ENCODE measurements around the gene OSBPL10. TPM values are rescaled to one million over a fixed set of nuclear protein-coding genes. Genes with fewer than 3 reads are reported as not detected.
A peak's percentile ranks its signal among the peaks of the same experiment; 100 is the strongest.

The OSBPL10 gene
- total and polyA plus RNA-seq, 2 donors (not counting 1 experiment from before 2014, with no cell fraction given) = 7.1 to 7.5 TPM

GRCh38 chr3:31754575-31755278, 226.3 kb downstream of the OSBPL10 start:
- H3K27ac ChIP-seq (ENCODE audit: insufficient read depth, low read length) = no peak overlapping the region

GRCh38 chr3:31753050-31753425, 228.0 kb downstream of the OSBPL10 start:
- Histone ChIP-seq H3K36me3 (ENCODE audit: control insufficient read depth, insufficient read depth, low read length) (no peaks in the 10 kb centered on the region), H3K4me3 (replicated peaks in 1 of 4; ENCODE audit: control extremely low read depth in 1 of 4, insufficient read depth in 1 of 4, low read depth in 3 of 4, low read length in 4 of 4) (no peak overlapping the region), H3K4me2 (ENCODE audit: extremely low read depth, insufficient read depth, low read length) (no peak overlapping the region), H3K27ac (ENCODE audit: insufficient read depth, low read length) (no peak overlapping the region), H3K27me3 (ENCODE audit: control insufficient read depth, insufficient read depth, low read length) (no peaks in the 10 kb centered on the region), H3K9me3 (ENCODE audit: control insufficient read depth, insufficient read depth, low read depth, low read length) (no peaks in the 10 kb centered on the region), H3K79me2 (ENCODE audit: control insufficient read depth, insufficient read depth, low read length) (no peaks in the 10 kb centered on the region), H2AFZ (ENCODE audit: low read length) (no peak overlapping the region), H4K20me1 (ENCODE audit: control insufficient read depth, extremely low read depth, insufficient read depth, low read length) (no peaks in the 10 kb centered on the region), H3K9ac (ENCODE audit: insufficient read depth, low read length) (no peak overlapping the region), H3K4me1 (ENCODE audit: control insufficient read depth, extremely low read depth, insufficient read depth, low read length) (no peaks in the 10 kb centered on the region)
- TF ChIP-seq, protein P1, sequence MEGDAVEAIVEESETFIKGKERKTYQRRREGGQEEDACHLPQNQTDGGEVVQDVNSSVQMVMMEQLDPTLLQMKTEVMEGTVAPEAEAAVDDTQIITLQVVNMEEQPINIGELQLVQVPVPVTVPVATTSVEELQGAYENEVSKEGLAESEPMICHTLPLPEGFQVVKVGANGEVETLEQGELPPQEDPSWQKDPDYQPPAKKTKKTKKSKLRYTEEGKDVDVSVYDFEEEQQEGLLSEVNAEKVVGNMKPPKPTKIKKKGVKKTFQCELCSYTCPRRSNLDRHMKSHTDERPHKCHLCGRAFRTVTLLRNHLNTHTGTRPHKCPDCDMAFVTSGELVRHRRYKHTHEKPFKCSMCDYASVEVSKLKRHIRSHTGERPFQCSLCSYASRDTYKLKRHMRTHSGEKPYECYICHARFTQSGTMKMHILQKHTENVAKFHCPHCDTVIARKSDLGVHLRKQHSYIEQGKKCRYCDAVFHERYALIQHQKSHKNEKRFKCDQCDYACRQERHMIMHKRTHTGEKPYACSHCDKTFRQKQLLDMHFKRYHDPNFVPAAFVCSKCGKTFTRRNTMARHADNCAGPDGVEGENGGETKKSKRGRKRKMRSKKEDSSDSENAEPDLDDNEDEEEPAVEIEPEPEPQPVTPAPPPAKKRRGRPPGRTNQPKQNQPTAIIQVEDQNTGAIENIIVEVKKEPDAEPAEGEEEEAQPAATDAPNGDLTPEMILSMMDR (conservative IDR thresholded peaks at IDR 0.05 in 1 of 2, IDR thresholded peaks at IDR 0.05 in 1 of 2; ENCODE audit: low read depth in 1 of 2, low read length in 2 of 2) = no peak
- TF ChIP-seq EZH2 (IDR thresholded peaks at IDR 0.05; ENCODE audit: low read length, missing control alignments) = no peak
- no peak for DNase-seq (ENCODE audit: low read depth in 2 of 2)

More at GRCh38 chr3:31754575-31755278, 226.3 kb downstream of the OSBPL10 start:
- H3K9me3 ChIP-seq (ENCODE audit: control insufficient read depth, insufficient read depth, low read depth, low read length) = no peaks in the 10 kb centered on the region
- no peaks in the 10 kb centered on the region for H3K27me3 ChIP-seq (ENCODE audit: control insufficient read depth, insufficient read depth, low read length)
- no peaks in the 10 kb centered on the region for H3K4me1 ChIP-seq (ENCODE audit: control insufficient read depth, extremely low read depth, insufficient read depth, low read length)
- no peak overlapping the region for H3K9ac ChIP-seq (ENCODE audit: insufficient read depth, low read length)
- DNase-seq (ENCODE audit: low read depth in 2 of 2) = peak in 1 of 2 donors; percentile 23
- no peaks in the 10 kb centered on the region for H3K36me3 ChIP-seq (ENCODE audit: control insufficient read depth, insufficient read depth, low read length)
- no peaks in the 10 kb centered on the region for H3K79me2 ChIP-seq (ENCODE audit: control insufficient read depth, insufficient read depth, low read length)
- H2AFZ ChIP-seq (ENCODE audit: low read length) = no peak overlapping the region
- no peak for TF ChIP-seq EZH2 (IDR thresholded peaks at IDR 0.05; ENCODE audit: low read length, missing control alignments)
- TF ChIP-seq, protein P1 (conservative IDR thresholded peaks at IDR 0.05 in 1 of 2, IDR thresholded peaks at IDR 0.05 in 1 of 2; ENCODE audit: low read depth in 1 of 2, low read length in 2 of 2) = no peak
- no peak overlapping the region for H3K4me2 ChIP-seq (ENCODE audit: extremely low read depth, insufficient read depth, low read length)
- no peaks in the 10 kb centered on the region for H4K20me1 ChIP-seq (ENCODE audit: control insufficient read depth, extremely low read depth, insufficient read depth, low read length)
- no peak overlapping the region for H3K4me3 ChIP-seq (replicated peaks in 1 of 4; ENCODE audit: control extremely low read depth in 1 of 4, insufficient read depth in 1 of 4, low read depth in 3 of 4, low read length in 4 of 4)

DNA sequence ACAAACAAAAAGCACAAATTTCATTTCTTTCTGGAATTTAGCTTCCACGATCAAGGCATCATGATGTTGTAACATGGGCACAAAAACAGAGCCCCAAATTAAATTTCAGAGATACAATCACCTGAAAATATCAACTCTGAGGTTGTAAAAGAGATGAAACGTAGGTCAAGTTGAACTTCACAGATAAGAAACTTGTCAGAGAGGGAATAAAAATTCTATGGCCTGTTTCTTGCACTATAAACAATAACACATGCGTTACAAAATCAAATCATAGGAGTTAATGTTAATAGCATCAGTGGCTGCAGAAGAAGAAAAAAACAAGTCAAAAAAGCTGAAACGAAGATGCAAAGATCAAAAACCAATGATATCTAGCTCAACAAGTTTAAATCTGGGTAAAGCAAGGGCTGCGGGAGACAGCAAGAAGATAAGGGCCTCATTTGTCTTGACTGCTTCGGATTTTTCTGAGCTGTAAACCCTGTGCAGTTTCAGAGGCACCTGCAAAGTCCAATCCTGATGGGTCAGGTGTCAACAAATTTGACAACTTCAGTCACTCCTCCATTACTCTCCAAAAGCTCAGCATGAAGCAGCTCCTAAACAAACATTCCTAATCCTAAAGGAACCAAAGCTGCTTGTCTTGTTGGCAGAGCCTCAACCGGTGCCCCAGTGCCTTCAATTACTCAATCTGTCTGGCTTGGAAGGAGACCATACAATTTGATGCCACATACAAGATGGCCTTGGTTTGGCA, 228.6 kb downstream of the OSBPL10 start:
- TF ChIP-seq EZH2 (IDR thresholded peaks at IDR 0.05; ENCODE audit: low read length, missing control alignments) = no peak
- TF ChIP-seq, protein P1 (conservative IDR thresholded peaks at IDR 0.05 in 1 of 2, IDR thresholded peaks at IDR 0.05 in 1 of 2; ENCODE audit: low read depth in 1 of 2, low read length in 2 of 2) = no peak
- H4K20me1 ChIP-seq (ENCODE audit: control insufficient read depth, extremely low read depth, insufficient read depth, low read length) = no peaks in the 10 kb centered on the region
- no peaks in the 10 kb centered on the region for H3K27me3 ChIP-seq (ENCODE audit: control insufficient read depth, insufficient read depth, low read length)
- H3K4me2 ChIP-seq (ENCODE audit: extremely low read depth, insufficient read depth, low read length) = no peak overlapping the region
- H3K9ac ChIP-seq (ENCODE audit: insufficient read depth, low read length) = no peak overlapping the region
- DNase-seq (ENCODE audit: low read depth in 2 of 2) = no peak
- no peaks in the 10 kb centered on the region for H3K36me3 ChIP-seq (ENCODE audit: control insufficient read depth, insufficient read depth, low read length)
- no peak overlapping the region for H3K4me3 ChIP-seq (replicated peaks in 1 of 4; ENCODE audit: control extremely low read depth in 1 of 4, insufficient read depth in 1 of 4, low read depth in 3 of 4, low read length in 4 of 4)
- no peaks in the 10 kb centered on the region for H3K4me1 ChIP-seq (ENCODE audit: control insufficient read depth, extremely low read depth, insufficient read depth, low read length)
- no peaks in the 10 kb centered on the region for H3K79me2 ChIP-seq (ENCODE audit: control insufficient read depth, insufficient read depth, low read length)
- no peak overlapping the region for H2AFZ ChIP-seq (ENCODE audit: low read length)
- H3K9me3 ChIP-seq (ENCODE audit: control insufficient read depth, insufficient read depth, low read depth, low read length) = no peaks in the 10 kb centered on the region
- no peak overlapping the region for H3K27ac ChIP-seq (ENCODE audit: insufficient read depth, low read length)

Data from fibroblast of lung (primary cell).